ENCODE measurements around the gene DAPK2.

DNA sequence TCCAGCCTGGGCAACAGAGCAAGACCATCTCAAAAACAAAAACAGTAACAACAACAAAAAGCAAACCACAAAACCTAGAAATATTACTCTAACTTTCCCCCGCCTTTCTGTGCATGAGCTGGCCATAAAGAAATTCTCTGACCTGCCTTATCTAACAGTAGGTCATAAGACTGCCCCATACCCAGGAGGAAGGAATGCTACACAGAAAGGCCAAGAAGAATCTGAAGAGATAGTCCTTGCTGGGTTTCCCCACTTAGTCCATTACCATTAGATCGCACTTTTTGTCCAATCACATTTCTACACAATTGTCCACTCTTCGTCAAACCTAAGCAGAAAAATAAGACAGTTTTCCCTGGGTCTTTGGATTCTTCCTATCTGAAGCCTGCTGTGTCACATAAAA, 23.8 kb upstream of the DAPK2 start:
- TF ChIP-seq RBAK (CRISPR knock-in tag; IDR thresholded peaks at IDR 0.05) (no peak), FOXK1 (CRISPR knock-in tag; IDR thresholded peaks at IDR 0.05; ENCODE audit: borderline replicate concordance, low read depth) (no peak), RNF2 (conservative IDR thresholded peaks at IDR 0.05; ENCODE audit: low read depth) (no peak), MTF2 (CRISPR knock-in tag; IDR thresholded peaks at IDR 0.05; ENCODE audit: borderline replicate concordance) (no peak), XBP1 (CRISPR knock-in tag; IDR thresholded peaks at IDR 0.05) (no peak), ZNF253 (CRISPR knock-in tag; IDR thresholded peaks at IDR 0.05; ENCODE audit: borderline replicate concordance) (no peak), CTCF (CRISPR knock-in tag; IDR thresholded peaks at IDR 0.05) (no peak), JUN (CRISPR knock-in tag; IDR thresholded peaks at IDR 0.05) (no peak), ZBTB21 (CRISPR knock-in tag; IDR thresholded peaks at IDR 0.05) (no peak)

Data from HepG2 (cell line).